UCSD-AML1 (cell line): Measurements from ENCODE around the gene MCRS1.

Experiments
- DNase-seq: peaks from one replicate; lab custom pipeline; 2025; ENCODE audit not compliant: unreplicated experiment; lab: John Stamatoyannopoulos, UW

The MCRS1 gene

DNA sequence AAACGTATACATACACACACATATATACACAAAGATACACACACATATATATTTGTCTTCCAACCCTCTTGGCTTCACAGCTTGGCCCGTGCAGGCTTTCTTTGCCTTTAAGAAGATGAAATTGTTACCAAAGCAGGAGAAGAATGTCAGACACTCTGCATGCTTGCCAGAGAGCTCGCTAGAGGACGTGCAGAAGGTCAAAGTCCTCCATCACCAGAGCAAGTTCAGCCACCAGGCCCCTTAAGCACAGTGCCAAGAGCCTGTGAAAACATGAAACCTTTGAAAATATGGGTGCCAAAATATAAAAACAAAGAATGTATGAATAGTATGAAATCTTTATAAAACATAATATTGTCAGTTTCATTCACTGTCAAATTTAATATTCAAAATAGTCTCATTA lies 14.9 kb upstream of the MCRS1 start:
- DNase-seq: no peak

DNA sequence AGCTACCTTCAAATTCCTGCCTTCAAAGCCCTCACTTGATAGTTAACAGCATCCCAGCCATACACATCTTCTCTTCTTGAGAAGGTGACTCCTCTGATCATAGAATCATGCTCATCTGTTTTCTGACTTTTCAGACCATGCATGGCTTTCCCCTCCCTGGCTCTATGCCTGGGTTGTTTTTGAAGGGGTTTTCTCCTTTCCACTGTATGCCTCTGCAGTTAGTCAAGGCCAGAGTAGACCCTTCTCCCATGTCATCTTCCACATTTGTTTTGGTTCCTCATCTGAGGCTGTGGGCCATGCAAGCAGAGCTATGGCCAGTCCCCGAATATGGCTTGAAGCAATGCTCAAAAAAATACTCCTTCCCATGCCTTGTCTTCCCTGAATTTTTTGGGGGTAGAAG lies 14.3 kb upstream of the MCRS1 start:
- no peak for DNase-seq

DNA sequence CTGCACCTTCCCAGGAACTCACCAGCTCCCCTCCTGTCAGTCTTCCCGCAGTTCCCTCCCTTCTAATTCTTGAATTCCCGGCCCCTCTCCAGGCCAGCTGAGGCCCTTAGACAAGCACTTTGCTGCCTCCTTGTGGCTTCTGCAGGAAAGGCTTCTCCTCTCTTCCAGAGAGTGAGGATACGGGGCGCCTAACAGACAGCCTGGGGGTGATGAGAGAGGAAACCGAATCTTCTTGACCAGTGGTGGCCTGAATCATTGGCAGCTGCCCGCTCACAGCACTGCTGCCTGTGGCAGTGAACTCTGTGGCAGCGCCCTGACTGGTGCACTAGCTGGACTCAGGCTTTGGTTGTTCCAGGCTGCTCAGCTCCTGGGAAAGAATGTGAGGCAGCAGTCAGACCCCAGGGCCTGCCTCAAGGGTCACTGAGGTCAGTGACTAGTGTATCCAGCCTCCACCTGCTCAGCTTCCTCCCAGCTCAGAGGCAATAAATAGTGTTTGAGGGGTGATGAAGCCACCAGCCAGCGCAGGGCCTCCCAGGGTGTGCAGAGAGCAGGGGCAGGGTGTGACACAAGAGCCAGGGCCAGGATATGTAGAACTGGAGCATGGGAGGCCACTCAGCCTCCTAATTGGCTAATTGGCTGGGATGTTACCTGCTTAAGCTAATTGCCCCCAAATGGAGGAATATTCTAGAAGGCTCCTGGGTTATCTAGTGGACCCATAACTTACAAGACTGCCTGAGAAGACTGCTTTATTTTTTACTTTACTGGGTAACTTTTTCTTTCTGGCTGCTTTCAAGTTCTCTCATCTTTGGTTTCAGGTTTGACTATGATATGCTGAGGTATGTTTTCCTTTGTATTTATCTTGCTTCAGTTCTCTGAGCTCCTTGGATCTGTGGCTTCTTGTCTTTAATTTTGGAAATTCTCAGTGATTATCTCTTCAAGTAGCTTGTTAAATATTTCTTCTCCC lies 12.9 kb upstream of the MCRS1 start:
- peak; percentile 37 for DNase-seq

DNA sequence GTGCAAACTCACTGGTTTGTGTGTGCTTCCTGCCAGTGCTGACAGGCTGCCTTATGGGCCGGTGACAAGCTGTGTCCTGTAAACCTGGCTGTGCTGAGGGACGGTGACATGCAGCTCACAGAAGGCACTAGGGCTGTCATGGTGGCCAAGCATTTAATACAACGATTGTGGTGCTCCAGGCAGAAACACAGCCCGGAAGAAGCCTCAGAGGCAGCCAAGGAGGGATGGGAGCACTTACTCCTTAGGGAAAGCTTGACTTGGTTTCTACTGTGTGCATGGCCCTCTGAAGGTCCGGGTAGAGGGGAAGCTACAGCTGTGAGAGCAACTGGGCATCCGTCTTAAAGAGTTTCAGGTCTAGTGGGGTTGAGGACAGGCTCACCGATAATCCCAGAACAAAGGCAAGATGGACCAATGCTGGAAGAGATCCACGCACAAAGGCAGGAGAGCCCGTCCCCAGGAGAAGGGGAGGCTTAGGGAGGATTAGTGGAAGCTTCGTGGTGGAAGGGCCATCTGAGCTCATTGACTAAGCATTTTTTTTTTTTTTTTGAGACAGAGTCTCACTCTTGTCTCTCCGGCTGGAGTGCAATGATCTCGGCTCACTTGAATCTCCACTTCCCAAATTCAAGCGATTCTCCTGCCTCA lies 10.7 kb upstream of the MCRS1 start:
- no peak for DNase-seq

DNA sequence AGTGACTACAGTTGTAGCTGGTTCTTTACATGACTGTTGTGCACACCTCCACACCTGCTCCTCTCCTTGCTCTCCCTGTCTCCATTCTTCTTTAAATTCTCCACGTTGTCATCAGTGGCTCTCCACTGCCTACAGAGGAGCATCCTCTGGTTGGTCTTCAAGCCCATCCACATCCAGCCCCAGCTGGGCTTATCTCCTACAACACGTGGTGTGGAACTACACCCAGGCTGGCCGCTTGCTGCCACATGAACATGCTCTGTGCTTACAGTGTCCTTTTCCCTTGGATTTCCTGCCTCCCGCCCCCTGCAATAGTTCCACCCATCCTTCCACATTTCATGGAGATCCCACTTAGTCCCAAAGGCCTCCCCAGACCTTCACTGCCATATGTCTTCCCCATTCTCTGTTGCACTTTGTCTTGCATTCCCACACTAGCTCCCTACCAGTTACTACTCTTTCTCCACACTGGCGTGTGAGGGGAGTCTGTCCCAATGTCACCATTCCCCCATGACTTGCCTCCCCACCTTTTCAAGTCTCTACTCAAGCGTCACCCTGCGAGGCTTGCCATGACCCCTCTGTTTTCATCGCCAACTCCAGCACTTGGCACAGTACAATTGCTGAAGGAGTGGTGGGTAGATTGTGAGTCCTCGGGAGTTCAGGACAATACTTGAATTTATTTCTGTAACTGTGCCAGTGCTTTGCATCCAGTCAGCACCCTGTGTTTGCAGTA lies 9.8 kb upstream of the MCRS1 start:
- no peak for DNase-seq

DNA sequence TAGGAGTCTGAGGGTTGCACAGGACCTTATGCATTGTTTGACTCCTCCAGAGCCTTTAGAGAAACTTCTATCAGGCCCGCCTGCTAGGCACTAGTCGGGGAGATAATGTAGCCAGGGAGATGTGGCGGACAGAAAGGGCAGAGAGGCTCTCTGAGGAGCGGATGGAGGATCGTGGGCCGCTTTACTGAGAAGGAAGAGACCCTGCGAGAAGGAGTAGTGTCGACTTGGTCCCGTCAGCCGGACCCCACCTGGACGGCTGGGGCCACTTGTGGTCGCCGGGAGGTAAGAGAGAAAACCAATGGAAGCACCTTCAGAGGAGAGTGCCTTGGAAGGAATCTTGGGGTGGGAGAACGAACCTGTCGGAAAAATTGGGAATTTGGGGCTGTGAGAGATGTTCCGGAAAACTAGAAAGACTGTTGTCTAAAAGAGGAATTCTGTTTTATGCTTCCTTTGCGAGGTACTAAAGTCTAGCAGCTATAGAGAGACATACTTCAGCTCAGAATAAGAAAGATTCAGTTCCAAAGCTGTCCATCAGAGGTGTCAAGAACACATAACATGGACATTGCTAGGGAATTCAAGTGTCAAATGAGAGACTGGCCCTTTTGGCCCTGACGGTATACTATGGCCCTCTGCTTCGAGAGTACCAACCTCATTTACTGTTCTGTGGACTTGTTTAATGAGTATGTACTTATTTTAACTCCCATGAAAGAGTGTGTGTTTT lies 660 bp upstream of the MCRS1 start:
- DNase-seq: no peak

DNA sequence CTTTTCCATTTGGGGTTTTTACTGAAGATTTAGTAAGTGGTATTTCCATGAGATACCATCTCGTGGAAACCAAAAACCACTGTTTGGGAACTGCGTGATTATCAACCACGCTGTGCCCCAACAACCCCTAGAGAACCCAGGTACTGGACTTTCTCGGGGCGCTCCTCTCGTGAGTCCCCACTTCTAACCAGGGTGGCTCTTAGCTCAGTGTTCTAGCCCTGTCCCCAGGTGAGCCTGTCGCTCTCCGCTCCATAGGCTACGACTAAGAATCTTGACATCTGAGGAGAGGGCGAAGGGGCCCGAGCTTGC lies 686 bp downstream of the MCRS1 start:
- no peak for DNase-seq

DNA sequence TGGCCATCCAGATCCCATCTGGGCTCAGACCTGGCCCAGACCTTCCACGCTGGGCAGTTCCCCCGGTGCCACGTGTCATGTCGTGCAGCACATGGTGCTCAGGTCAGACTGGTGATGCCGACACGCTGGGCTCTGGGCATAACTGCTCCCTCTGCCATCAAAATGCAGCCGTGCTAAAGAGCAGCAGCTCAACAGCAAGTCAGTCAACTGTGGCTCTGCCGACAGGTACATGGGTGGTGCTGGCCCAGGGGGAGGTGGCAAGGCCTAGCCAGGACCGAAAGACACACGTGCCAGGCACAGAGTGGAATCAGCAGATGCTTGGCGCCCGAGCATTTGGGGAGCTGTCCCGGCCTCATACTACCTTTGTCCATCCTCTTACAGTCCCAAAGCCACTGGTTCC lies 1.6 kb downstream of the MCRS1 start:
- no peak for DNase-seq

DNA sequence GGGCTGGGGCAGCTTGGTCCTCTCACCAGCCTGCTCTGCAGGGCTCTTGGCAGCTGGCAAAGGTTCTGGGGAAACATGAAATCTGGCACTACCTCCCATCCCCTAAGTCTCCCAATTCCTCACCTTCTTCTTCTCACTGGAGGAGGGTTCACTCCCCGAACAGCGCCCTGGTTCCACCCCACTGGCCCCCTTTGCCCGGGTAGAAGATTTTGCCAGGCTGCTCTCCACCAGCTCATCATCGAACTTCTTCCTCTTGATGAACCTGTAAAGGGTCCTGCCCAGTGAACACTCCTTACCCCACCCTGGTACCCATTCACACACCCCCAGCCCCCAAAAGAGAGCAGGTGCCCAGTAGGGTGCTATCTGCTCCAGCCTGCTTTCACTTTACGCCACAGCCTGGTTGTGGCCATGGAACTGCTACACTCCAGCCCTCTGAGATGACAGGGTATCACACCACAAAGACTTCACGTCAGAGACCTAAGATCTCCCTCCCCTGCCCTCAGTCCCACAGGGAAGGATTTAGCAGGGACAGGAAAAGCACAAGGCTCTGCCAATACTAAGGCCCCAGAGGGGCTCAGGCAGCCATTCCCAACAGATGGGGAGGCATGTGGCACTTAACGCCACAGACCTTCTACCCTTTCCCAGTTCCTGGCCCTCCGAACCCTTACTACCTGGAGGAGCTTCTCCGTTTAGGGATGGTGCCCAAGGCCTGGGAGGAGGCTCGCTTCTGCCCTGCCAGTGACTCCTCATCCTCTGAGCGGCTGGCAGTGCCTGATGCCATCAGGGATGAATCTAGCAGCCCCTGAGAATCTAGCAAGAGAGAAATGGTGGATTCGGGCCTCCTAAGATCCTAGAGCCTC lies 2.3 kb downstream of the MCRS1 start:
- no peak for DNase-seq

DNA sequence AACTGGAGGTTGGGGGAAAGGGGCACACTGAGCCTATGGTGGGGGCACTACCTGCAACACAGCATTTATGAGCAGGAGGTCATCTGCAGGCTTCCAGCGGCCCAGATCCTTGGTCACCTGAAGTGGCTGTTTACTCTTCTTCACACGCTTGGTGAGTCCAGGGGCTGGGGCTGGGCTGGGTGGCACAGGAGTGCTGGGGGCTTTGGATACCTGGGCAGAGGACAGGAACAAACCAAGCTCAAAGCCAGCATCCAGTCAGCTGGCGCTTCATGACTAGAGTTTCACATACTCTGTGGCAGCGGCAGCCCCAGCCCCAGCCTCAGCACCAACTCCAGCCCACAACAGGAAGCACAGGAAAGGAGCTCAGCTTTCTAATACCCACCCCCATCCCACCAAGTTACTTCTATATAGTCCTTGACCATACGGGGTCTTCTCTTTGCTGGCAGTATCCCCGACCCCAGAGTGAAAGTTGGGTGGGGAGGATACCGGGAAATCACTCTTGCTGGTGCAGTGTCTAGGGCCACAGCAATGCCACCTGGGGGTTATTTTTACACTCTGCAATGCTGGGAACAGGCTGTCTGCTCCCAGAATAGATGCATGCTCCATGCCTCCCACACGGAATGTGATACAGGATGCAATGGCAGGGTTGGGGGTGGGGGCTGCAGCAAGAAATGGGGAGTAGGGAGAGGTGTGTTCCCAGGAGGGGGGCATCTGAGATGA lies 3.1 kb downstream of the MCRS1 start:
- peak; percentile 34 for DNase-seq

DNA sequence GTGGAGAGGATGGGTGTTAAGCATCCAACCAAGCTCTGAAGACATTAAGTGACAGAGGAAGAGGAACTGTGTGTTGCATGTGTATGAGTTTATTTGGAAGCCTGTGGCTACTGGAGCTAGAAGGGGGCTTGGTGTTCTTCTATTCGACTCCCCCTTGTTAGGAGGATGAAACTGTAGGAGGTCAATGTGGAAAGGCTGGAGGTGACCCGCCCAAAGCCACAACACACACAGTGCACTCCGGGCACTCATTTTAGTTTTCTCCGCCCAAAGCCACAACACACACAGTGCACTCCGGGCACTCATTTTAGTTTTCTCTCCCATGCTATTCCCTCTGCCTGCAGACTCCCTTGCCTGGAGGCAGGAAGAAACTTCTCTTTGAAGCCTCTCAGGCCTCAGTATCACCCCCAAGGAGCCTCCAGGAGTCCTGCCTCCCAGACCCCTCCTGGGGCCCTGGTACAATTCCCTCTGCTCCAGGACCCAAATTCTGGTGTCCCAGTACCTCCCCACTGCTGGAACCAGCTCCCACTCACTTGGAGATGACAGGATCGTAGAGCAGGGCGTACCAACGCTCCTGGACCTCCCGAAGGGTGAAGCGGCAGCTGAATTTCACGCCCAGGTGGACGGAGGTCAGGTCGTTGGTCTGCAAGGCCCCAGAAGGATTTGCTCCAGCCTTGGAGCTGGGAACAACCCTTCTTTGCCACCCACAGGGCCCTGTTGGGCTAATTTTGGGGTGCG lies 3.8 kb downstream of the MCRS1 start:
- no peak for DNase-seq

DNA sequence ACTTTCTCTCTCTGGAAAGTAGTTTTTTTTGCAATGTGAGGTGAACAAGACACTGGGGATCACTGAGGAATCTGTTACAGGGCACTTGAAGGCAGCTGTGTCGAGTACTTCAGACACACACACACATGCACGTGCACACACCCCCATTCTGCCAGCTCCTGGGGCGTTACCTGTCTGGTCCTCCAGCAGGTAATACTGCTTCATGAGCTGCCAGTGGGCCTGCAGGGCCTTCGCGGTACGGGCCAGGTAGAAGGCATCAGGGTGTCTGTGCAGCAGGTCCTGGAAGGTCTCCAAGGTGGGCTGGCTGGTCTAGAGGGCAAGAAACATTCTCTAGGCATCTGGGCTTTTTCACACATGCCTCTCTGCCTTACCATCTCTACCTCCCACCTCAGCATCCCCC lies 5.1 kb downstream of the MCRS1 start:
- no peak for DNase-seq

DNA sequence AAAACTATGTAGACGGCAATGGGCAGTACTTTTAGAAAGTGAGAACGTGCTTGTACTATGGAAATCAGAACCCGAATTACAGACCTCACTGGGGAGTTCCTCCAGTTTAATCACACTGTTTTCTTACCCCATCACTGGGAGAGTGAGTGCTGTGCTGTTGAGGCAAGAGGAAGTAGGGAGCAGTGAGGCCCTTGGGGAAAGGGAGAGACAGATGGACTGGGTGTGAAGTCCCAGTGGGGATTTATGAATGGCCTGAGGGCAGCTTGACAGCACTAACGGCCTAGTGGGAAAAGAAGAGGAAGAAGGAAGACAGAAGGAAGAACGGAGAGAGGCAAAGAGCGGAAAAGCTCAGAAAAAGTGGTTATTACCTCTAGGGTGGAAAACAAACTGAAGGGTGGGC lies 5.7 kb downstream of the MCRS1 start:
- DNase-seq: no peak

DNA sequence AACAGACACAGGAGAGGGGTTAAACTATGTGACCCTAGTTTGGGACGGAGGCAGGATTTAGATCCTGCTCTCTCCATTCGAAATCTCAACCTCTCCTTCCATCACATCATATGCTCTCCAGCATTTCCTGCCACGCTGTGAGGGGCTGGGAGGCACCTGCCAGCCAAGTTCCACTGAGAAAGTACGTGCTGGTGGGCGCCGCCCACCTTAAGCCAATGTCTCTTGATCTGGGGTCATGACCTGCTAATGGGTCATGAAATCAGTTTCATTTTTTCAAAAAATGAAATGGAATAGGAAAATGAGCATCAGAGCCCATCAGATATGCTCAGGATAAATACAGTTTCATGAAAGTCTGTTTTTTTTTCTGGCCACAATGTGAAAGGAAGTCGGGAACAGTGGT lies 7.2 kb downstream of the MCRS1 start:
- no peak for DNase-seq

DNA sequence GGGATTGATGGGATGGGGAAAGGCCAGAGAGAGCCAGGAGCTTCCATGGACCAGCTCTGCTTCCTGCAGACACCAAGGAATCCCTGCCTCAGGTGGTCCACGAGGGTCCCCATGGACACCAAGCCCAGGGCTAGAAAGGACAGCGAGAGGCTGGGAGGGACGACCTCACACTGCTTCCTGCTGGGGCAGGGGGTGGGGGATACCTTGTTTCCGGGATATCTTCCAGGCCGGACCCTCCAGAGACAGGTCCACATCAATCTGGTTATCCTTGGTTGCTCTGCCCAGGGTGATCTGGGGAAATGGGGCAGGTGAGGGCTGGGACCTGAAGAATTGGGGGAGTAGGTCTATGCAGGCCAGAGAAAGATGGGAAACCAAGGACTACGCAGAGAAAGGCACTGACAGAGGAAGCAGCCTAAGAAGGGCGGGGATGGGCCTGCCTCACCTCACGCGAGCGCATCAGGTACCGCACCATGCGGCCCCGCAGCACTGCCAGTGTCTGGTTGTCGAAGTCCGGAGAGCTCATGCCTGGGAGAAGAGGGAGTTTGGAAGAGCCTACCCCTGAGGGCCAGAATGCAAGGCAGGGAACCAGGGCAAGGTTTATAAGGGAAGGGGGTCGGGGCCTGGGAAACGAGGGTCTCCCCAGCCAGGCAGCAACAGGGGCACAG lies 8.8 kb downstream of the MCRS1 start:
- DNase-seq: no peak

DNA sequence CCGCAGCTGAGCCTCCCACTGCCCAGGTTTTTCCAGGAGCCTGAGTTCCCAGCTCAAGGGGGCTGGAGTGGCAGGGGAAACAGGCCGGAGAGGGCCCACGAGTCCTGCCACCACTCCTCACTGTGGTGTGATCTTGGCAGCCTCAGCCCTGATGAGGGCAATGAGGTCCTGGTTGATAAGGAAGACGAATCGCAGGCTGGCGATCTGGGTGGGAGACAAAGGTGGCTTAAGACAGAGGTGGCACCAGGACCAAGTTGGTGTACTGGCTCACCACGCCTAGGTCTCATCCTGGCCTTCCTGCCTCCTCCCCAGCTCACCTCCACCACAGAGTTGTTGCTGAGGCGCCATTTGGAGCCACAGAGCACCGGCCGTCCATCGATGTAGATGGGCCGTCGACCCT lies 9.4 kb downstream of the MCRS1 start:
- no peak for DNase-seq

DNA sequence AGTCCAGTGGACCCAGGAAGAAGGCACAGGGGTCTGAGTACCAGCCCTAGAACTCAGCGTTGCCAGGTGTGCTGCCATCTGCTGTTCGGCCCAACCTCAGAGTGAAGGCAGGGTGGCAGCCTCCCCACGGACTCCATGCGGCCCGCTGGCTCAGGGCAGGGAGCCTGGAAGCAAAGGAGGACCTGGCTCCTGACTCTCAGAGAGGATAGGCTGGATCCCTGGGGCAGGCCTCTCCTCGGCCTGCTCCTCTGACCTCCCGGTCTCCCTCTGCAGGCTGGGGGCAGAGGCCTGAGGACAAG lies 10.1 kb downstream of the MCRS1 start:
- DNase-seq: no peak

DNA sequence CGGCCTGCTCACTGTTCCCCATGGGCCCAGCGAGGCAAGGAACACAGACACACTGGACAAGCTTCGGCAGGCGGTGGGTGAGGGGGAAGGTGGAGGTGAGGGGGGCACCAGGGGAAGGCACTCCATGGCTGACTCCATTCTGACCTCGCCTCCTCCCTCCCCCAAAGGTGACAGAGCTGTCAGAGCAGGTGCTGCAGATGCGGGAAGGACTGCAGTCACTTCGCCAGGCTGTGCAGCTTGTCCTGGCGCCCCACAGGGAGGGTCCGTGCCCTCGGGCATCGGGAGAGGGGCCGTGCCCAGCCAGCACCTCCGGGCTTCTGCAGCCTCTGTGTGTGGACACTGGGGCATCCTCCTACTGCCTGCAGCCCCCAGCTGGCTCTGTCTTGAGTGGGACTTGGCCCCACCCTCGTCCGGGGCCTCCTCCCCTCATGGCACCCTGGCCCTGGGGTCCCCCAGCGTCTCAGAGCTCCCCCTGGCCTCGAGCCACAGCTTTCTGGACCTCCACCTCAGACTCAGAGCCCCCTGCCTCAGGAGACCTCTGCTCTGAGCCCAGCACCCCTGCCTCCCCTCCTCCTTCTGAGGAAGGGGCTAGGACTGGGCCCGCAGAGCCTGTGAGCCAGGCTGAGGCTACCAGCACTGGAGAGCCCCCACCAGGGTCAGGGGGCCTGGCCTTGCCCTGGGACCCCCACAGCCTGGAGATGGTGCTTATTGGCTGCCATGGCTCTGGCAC lies 10.6 kb downstream of the MCRS1 start:
- no peak for DNase-seq
